Measurements from ENCODE around the gene ATP8A2. TPM values are rescaled to one million over a fixed set of nuclear protein-coding genes. Genes with fewer than 3 reads are reported as not detected.

ATP8A2 gene
- total RNA-seq, 2 donors from 2014 or later, result 0.23 to 6.1 TPM

- Histone ChIP-seq H3K27me3 (replicated peaks; ENCODE audit: insufficient read depth) (no peaks in the 10 kb centered on the region), H3K4me1 (replicated peaks) (no peaks in the 10 kb centered on the region), H3K27ac (no peak overlapping the region), H3K36me3 (no peaks in the 10 kb centered on the region), H3K4me3 (no peak overlapping the region), H3K9me3 (no peaks in the 10 kb centered on the region)
- intact Hi-C loops (cut with DNase I), result no loop called here
- TF ChIP-seq POLR2AphosphoS5 (IDR thresholded peaks at IDR 0.05) (no peak), CTCF (IDR thresholded peaks at IDR 0.05) (no peak), POLR2A (IDR thresholded peaks at IDR 0.05) (no peak)
- DNase-seq (ENCODE audit: low spot score), result no peak
- WGBS, result 92% methylated on average over 2 of the region's 2 CpGs
Measured at GRCh38 chr13:25840931-25841330, 469.2 kb downstream of the ATP8A2 start.

GRCh38 chr13:25843692-25844091 lies 471.9 kb downstream of the ATP8A2 start:
- no peaks in the 10 kb centered on the region for H3K4me1 ChIP-seq (replicated peaks)
- H3K4me3 ChIP-seq, result no peak overlapping the region
- TF ChIP-seq POLR2A (IDR thresholded peaks at IDR 0.05) (no peak), POLR2AphosphoS5 (IDR thresholded peaks at IDR 0.05) (no peak)
- whole genome bisulfite sequencing, result 92% methylated on average over 4 of the region's 4 CpGs
- H3K27ac ChIP-seq, result no peak overlapping the region
- intact Hi-C loops (cut with DNase I), result no loop called here
- H3K36me3 ChIP-seq, result no peaks in the 10 kb centered on the region
- DNase-seq (ENCODE audit: low spot score), result no peak
- H3K9me3 ChIP-seq, result no peaks in the 10 kb centered on the region
- H3K27me3 ChIP-seq (replicated peaks; ENCODE audit: insufficient read depth), result no peaks in the 10 kb centered on the region

- 90% methylated on average over 7 of the region's 7 CpGs for WGBS
- Histone ChIP-seq H3K4me1 (replicated peaks) (no peaks in the 10 kb centered on the region), H3K4me3 (no peak overlapping the region), H3K36me3 (no peaks in the 10 kb centered on the region), H3K9me3 (no peaks in the 10 kb centered on the region), H3K27me3 (replicated peaks; ENCODE audit: insufficient read depth) (no peaks in the 10 kb centered on the region), H3K27ac (no peak overlapping the region)
- TF ChIP-seq CTCF (IDR thresholded peaks at IDR 0.05), result no peak
- no peak for TF ChIP-seq POLR2AphosphoS5 (IDR thresholded peaks at IDR 0.05)
- no peak for TF ChIP-seq POLR2A (IDR thresholded peaks at IDR 0.05)
- intact Hi-C loops (cut with DNase I), result no loop called here
- no peak for DNase-seq (ENCODE audit: low spot score)
Measured at GRCh38 chr13:25844559-25845434, 473.0 kb downstream of the ATP8A2 start.

- Histone ChIP-seq H3K4me1 (replicated peaks) (no peaks in the 10 kb centered on the region), H3K9me3 (no peaks in the 10 kb centered on the region), H3K27ac (no peak overlapping the region), H3K36me3 (no peaks in the 10 kb centered on the region), H3K27me3 (replicated peaks; ENCODE audit: insufficient read depth) (no peaks in the 10 kb centered on the region), H3K4me3 (no peak overlapping the region)
- 83% methylated on average over 4 of the region's 4 CpGs for WGBS
- TF ChIP-seq CTCF (IDR thresholded peaks at IDR 0.05), result no peak
- no peak for TF ChIP-seq POLR2AphosphoS5 (IDR thresholded peaks at IDR 0.05)
- no peak for TF ChIP-seq POLR2A (IDR thresholded peaks at IDR 0.05)
- no peak for DNase-seq (ENCODE audit: low spot score)
- intact Hi-C loops (cut with DNase I), result no loop called here
Measured at GRCh38 chr13:25846222-25846984, 474.6 kb downstream of the ATP8A2 start.

GRCh38 chr13:25847145-25847544 lies 475.4 kb downstream of the ATP8A2 start:
- Histone ChIP-seq H3K27ac (no peak overlapping the region), H3K4me3 (no peak overlapping the region), H3K9me3 (no peaks in the 10 kb centered on the region), H3K4me1 (replicated peaks) (no peaks in the 10 kb centered on the region), H3K36me3 (no peaks in the 10 kb centered on the region), H3K27me3 (replicated peaks; ENCODE audit: insufficient read depth) (no peaks in the 10 kb centered on the region)
- DNase-seq (ENCODE audit: low spot score), result no peak
- intact Hi-C loops (cut with DNase I), result no loop called here
- TF ChIP-seq POLR2AphosphoS5 (IDR thresholded peaks at IDR 0.05) (no peak), POLR2A (IDR thresholded peaks at IDR 0.05) (no peak), CTCF (IDR thresholded peaks at IDR 0.05) (no peak)
- WGBS, result 73% methylated on average over 5 of the region's 5 CpGs
